IPS DF 6.9 (cell line): ENCODE measurements around the gene FLOT2.
"Not testable (repeated sequence)": the region's sequence is repeated elsewhere in the genome, so short reads cannot be mapped to it uniquely, and the experiment has no call there.

Experiments used
- DNase-seq: peaks from one replicate; pipeline ENCODE4 v3.0.0-alpha.2; 2013; ENCODE audit warnings: low read depth, low spot score
- H3K27ac ChIP-seq: one replicate; pipeline ENCODE4 v1.5.1; 2013; ENCODE audit warnings: low read length, control low read depth
- H3K27me3 ChIP-seq: 2 replicates; pipeline ENCODE4 v1.6.1; 2013; ENCODE audit warnings: mild to moderate bottlenecking, low read length; ENCODE audit not compliant: control insufficient read depth, insufficient read depth
- H3K36me3 ChIP-seq: 2 replicates; pipeline ENCODE4 v1.6.1; 2013; ENCODE audit warnings: low read length; ENCODE audit not compliant: control insufficient read depth, insufficient read depth
- H3K4me1 ChIP-seq: 2 replicates; pipeline ENCODE4 v1.6.1; 2013; ENCODE audit warnings: low read length; ENCODE audit not compliant: control insufficient read depth, insufficient read depth
- H3K4me3 ChIP-seq: 2 replicates; pipeline ENCODE4 v1.5.1; 2013; ENCODE audit warnings: mild to moderate bottlenecking, low read length
- H3K9me3 ChIP-seq: 2 replicates; pipeline ENCODE4 v1.6.1; 2013; ENCODE audit warnings: low read length, inconsistent platforms; ENCODE audit not compliant: control insufficient read depth, insufficient read depth
- WGBS: extraction: QIAGEN DNeasy Blood & Tissue Kit; methylation state at CpG from one replicate; pipeline ENCODE4 v1.1.7; 2013; ENCODE audit warnings: mixed read lengths, missing lambda C conversion rate; ENCODE audit not compliant: insufficient read length, insufficient coverage; 5-methylcytosine and 5-hydroxymethylcytosine counted together

The FLOT2 gene

DNA sequence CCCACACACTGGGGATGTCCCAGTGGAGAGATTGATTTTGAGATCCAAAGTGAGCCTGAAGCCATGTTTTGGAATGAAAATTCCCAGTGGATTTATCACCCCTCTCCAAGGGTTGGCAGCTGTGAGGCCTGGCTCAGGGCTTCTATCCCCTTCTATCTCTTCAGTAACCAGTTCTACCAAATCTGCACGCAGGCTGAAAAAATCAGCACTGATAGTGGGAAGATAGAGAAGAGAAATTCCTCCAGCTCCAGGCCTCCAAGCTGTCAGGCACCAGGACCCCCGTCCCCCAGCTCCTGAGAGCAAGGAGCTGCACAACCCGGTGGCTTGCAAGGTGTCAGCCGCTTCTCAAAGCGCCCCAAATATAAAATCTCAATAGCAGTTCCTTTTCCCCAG, 1.0 kb downstream of the FLOT2 start:
- no CpG with 5 or more reads among the region's 5 CpGs for WGBS
- Histone ChIP-seq H3K4me1 (peaks cover 5% of the 10 kb centered on the region), H3K27me3 (no peaks in the 10 kb centered on the region), H3K4me3 (peak overlapping the region; percentile 86; the same call in 1 of the 2 replicates), H3K9me3 (no peaks in the 10 kb centered on the region), H3K36me3 (peaks cover 3% of the 10 kb centered on the region; the same call in 1 of the 2 replicates), H3K27ac (no peak overlapping the region)
- no peak for DNase-seq

- Histone ChIP-seq H3K36me3 (peaks cover under 1% of the 10 kb centered on the region; the same call in 1 of the 2 replicates), H3K4me3 (no peak overlapping the region), H3K27ac (no peak overlapping the region), H3K27me3 (no peaks in the 10 kb centered on the region), H3K4me1 (peaks cover 4% of the 10 kb centered on the region), H3K9me3 (no peaks in the 10 kb centered on the region)
- WGBS: no CpG with 5 or more reads among the region's 3 CpGs
- DNase-seq: no peak
Measured at GRCh38 chr17:28895794-28896447, 1.6 kb downstream of the FLOT2 start.

- not testable (repeated sequence) for H3K27ac ChIP-seq, H3K4me3 ChIP-seq, H3K36me3 ChIP-seq, DNase-seq, H3K4me1 ChIP-seq, H3K9me3 ChIP-seq, H3K27me3 ChIP-seq
- WGBS: 100% methylated on average over 1 of the region's 16 CpGs
Measured at GRCh38 chr17:28893248-28894183, 4.0 kb downstream of the FLOT2 start.

- Histone ChIP-seq H3K27me3 (no peaks in the 10 kb centered on the region), H3K36me3 (no peaks in the 10 kb centered on the region), H3K4me3 (no peak overlapping the region), H3K27ac (no peak overlapping the region), H3K9me3 (no peaks in the 10 kb centered on the region), H3K4me1 (peaks cover 3% of the 10 kb centered on the region; the same call in 1 of the 2 replicates)
- WGBS: no CpG with 5 or more reads among the region's 4 CpGs
- DNase-seq: no peak
Measured at GRCh38 chr17:28892024-28892423, 5.5 kb downstream of the FLOT2 start.

GRCh38 chr17:28891201-28891600, 6.3 kb downstream of the FLOT2 start:
- Histone ChIP-seq H3K36me3 (no peaks in the 10 kb centered on the region), H3K27ac (no peak overlapping the region), H3K4me1 (peaks cover 3% of the 10 kb centered on the region; the same call in 1 of the 2 replicates), H3K4me3 (no peak overlapping the region), H3K27me3 (no peaks in the 10 kb centered on the region), H3K9me3 (no peaks in the 10 kb centered on the region)
- no peak for DNase-seq
- no CpG with 5 or more reads among the region's 1 CpG for WGBS

- WGBS: no CpG with 5 or more reads among the region's 5 CpGs
- H3K9me3 ChIP-seq: no peaks in the 10 kb centered on the region
- H3K4me1 ChIP-seq: no peaks in the 10 kb centered on the region
- H3K27me3 ChIP-seq: no peaks in the 10 kb centered on the region
- H3K4me3 ChIP-seq: no peak overlapping the region
- no peak for DNase-seq
- H3K27ac ChIP-seq: no peak overlapping the region
- no peaks in the 10 kb centered on the region for H3K36me3 ChIP-seq
Measured at GRCh38 chr17:28889996-28890395, 7.5 kb downstream of the FLOT2 start.

GRCh38 chr17:28888832-28889231, 8.7 kb downstream of the FLOT2 start:
- Histone ChIP-seq H3K36me3 (no peaks in the 10 kb centered on the region; the same call in 1 of the 2 replicates), H3K9me3 (no peaks in the 10 kb centered on the region), H3K4me3 (no peak overlapping the region), H3K4me1 (no peaks in the 10 kb centered on the region), H3K27ac (no peak overlapping the region), H3K27me3 (no peaks in the 10 kb centered on the region)
- WGBS: no CpG with 5 or more reads among the region's 7 CpGs
- no peak for DNase-seq

GRCh38 chr17:28887871-28888471, 9.6 kb downstream of the FLOT2 start:
- no CpG with 5 or more reads among the region's 12 CpGs for WGBS
- Histone ChIP-seq H3K4me3 (no peak overlapping the region), H3K4me1 (no peaks in the 10 kb centered on the region), H3K27me3 (no peaks in the 10 kb centered on the region), H3K9me3 (no peaks in the 10 kb centered on the region), H3K27ac (no peak overlapping the region), H3K36me3 (no peaks in the 10 kb centered on the region; the same call in 1 of the 2 replicates)
- no peak for DNase-seq

GRCh38 chr17:28885951-28886350, 11.6 kb downstream of the FLOT2 start:
- no CpG with 5 or more reads among the region's 10 CpGs for WGBS
- no peaks in the 10 kb centered on the region for H3K4me1 ChIP-seq
- no peaks in the 10 kb centered on the region for H3K27me3 ChIP-seq
- H3K36me3 ChIP-seq: peaks cover 15% of the 10 kb centered on the region
- H3K27ac ChIP-seq: no peak overlapping the region
- no peak overlapping the region for H3K4me3 ChIP-seq
- no peaks in the 10 kb centered on the region for H3K9me3 ChIP-seq
- no peak for DNase-seq

- no peak overlapping the region for H3K27ac ChIP-seq
- no peaks in the 10 kb centered on the region for H3K9me3 ChIP-seq
- H3K4me1 ChIP-seq: no peaks in the 10 kb centered on the region
- H3K4me3 ChIP-seq: no peak overlapping the region
- WGBS: no CpG with 5 or more reads among the region's 4 CpGs
- H3K36me3 ChIP-seq: peaks cover 21% of the 10 kb centered on the region
- DNase-seq: no peak
- no peaks in the 10 kb centered on the region for H3K27me3 ChIP-seq
Measured at GRCh38 chr17:28885363-28885762, 12.2 kb downstream of the FLOT2 start.
